GM23248 (cell line): ENCODE results near the gene LRMDA.

Experiments used
- EZH2 ChIP-seq: fragments of 200-600 bp; sonication (generic); IDR thresholded peaks from 2 replicates; pipeline ENCODE4 v1.6.1; 2018; ENCODE audit warnings: antibody characterized with exemption, mild to moderate bottlenecking; ENCODE audit not compliant: insufficient read depth, poor library complexity, severe bottlenecking
- EZH2phosphoT487 ChIP-seq: fragments of 200-600 bp; sonication (generic); IDR thresholded peaks from 2 replicates; pipeline ENCODE4 v1.6.1; 2018; ENCODE audit warnings: antibody characterized with exemption, moderate library complexity, mild to moderate bottlenecking, low read depth; ENCODE audit not compliant: insufficient read depth

DNA sequence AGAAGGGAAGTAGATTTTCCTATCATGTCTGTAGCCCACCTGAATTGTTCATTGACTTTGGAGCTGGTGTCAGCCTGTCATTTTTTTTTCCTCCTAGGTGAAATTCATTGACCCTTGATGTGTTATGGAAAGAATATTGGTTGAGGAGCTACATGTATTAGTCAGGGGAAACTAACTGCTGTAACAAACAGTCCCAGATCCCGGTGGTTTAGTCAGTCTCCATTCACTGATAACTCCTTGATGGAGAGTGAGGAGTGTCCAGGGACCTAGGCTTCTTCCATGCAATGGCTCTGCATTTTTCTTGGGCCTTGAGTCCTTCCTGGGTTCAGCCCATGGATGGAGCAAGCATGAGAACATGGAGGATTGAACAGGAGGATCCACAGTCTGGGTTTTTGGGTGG lies 643.2 kb downstream of the LRMDA start:
- TF ChIP-seq EZH2 (no peak), EZH2phosphoT487 (no peak)
